ENCODE measurements around the gene DDT.
"Not testable (repeated sequence)": the region's sequence is repeated elsewhere in the genome, so short reads cannot be mapped to it uniquely, and the experiment has no call there.

The DDT gene

GRCh38 chr22:23956301-23956900 is 17.8 kb downstream of the DDT start:
- not testable (repeated sequence) for H3K4me3 ChIP-seq (replicated peaks; ENCODE audit: insufficient read depth, low read length); H3K27ac ChIP-seq (replicated peaks); H3K27me3 ChIP-seq (ENCODE audit: insufficient read depth, poor library complexity, severe bottlenecking)
- peak; percentile 35 to 65 for DNase-seq (ENCODE audit: low read depth in 1 of 2, low spot score in 1 of 2)
- TF ChIP-seq CTCF (IDR thresholded peaks at IDR 0.05; ENCODE audit: insufficient read depth, low read length), result peak; percentile 79

- not testable (repeated sequence) for H3K4me3 ChIP-seq (replicated peaks; ENCODE audit: insufficient read depth, low read length); H3K27me3 ChIP-seq (ENCODE audit: insufficient read depth, poor library complexity, severe bottlenecking); DNase-seq (ENCODE audit: low read depth in 1 of 2, low spot score in 1 of 2); H3K27ac ChIP-seq (replicated peaks)
Measured at GRCh38 chr22:23955886-23956285, 18.4 kb downstream of the DDT start.

- not testable (repeated sequence) for H3K27me3 ChIP-seq (ENCODE audit: insufficient read depth, poor library complexity, severe bottlenecking); H3K4me3 ChIP-seq (replicated peaks; ENCODE audit: insufficient read depth, low read length); H3K27ac ChIP-seq (replicated peaks); DNase-seq (ENCODE audit: low read depth in 1 of 2, low spot score in 1 of 2)
Measured at GRCh38 chr22:23954991-23955305, 19.3 kb downstream of the DDT start.

GRCh38 chr22:23954193-23954990 is 19.8 kb downstream of the DDT start:
- not testable (repeated sequence) for H3K4me3 ChIP-seq (replicated peaks; ENCODE audit: insufficient read depth, low read length); H3K27ac ChIP-seq (replicated peaks); H3K27me3 ChIP-seq (ENCODE audit: insufficient read depth, poor library complexity, severe bottlenecking); DNase-seq (ENCODE audit: low read depth in 1 of 2, low spot score in 1 of 2)

GRCh38 chr22:23953485-23953884 is 20.8 kb downstream of the DDT start:
- H3K27me3 ChIP-seq (ENCODE audit: insufficient read depth, poor library complexity, severe bottlenecking); DNase-seq (ENCODE audit: low read depth in 1 of 2, low spot score in 1 of 2); H3K27ac ChIP-seq (replicated peaks); H3K4me3 ChIP-seq (replicated peaks; ENCODE audit: insufficient read depth, low read length): not testable (repeated sequence)

- not testable (repeated sequence) for H3K27me3 ChIP-seq (ENCODE audit: insufficient read depth, poor library complexity, severe bottlenecking); H3K27ac ChIP-seq (replicated peaks); H3K4me3 ChIP-seq (replicated peaks; ENCODE audit: insufficient read depth, low read length); DNase-seq (ENCODE audit: low read depth in 1 of 2, low spot score in 1 of 2)
Measured at GRCh38 chr22:23952794-23953405, 21.3 kb downstream of the DDT start.

GRCh38 chr22:23951383-23951782 is 22.9 kb downstream of the DDT start:
- H3K27ac ChIP-seq (replicated peaks); H3K27me3 ChIP-seq (ENCODE audit: insufficient read depth, poor library complexity, severe bottlenecking); DNase-seq (ENCODE audit: low read depth in 1 of 2, low spot score in 1 of 2); H3K4me3 ChIP-seq (replicated peaks; ENCODE audit: insufficient read depth, low read length): not testable (repeated sequence)

- not testable (repeated sequence) for H3K27ac ChIP-seq (replicated peaks); H3K4me3 ChIP-seq (replicated peaks; ENCODE audit: insufficient read depth, low read length); H3K27me3 ChIP-seq (ENCODE audit: insufficient read depth, poor library complexity, severe bottlenecking); DNase-seq (ENCODE audit: low read depth in 1 of 2, low spot score in 1 of 2)
Measured at GRCh38 chr22:23949764-23950163, 24.5 kb downstream of the DDT start.

- H3K4me3 ChIP-seq (replicated peaks; ENCODE audit: insufficient read depth, low read length); H3K27ac ChIP-seq (replicated peaks); DNase-seq (ENCODE audit: low read depth in 1 of 2, low spot score in 1 of 2); H3K27me3 ChIP-seq (ENCODE audit: insufficient read depth, poor library complexity, severe bottlenecking): not testable (repeated sequence)
Measured at GRCh38 chr22:23947391-23947790, 26.9 kb downstream of the DDT start.

- not testable (repeated sequence) for H3K27ac ChIP-seq (replicated peaks); H3K4me3 ChIP-seq (replicated peaks; ENCODE audit: insufficient read depth, low read length); DNase-seq (ENCODE audit: low read depth in 1 of 2, low spot score in 1 of 2); H3K27me3 ChIP-seq (ENCODE audit: insufficient read depth, poor library complexity, severe bottlenecking)
Measured at GRCh38 chr22:23940166-23940565, 34.1 kb downstream of the DDT start.

Measured in HL-60 (cell line).